Ramos (cell line): ENCODE results near the gene DKK3.

Experiments
- in situ Hi-C: fragments of 300-500 bp; cut with MboI; formaldehyde crosslinking; loops from one replicate; pipeline ENCODE4 v1.14.3; 2022; ENCODE audit warnings: low sequenced_read_pairs; ENCODE audit not compliant: unreplicated experiment

DKK3 gene

DNA sequence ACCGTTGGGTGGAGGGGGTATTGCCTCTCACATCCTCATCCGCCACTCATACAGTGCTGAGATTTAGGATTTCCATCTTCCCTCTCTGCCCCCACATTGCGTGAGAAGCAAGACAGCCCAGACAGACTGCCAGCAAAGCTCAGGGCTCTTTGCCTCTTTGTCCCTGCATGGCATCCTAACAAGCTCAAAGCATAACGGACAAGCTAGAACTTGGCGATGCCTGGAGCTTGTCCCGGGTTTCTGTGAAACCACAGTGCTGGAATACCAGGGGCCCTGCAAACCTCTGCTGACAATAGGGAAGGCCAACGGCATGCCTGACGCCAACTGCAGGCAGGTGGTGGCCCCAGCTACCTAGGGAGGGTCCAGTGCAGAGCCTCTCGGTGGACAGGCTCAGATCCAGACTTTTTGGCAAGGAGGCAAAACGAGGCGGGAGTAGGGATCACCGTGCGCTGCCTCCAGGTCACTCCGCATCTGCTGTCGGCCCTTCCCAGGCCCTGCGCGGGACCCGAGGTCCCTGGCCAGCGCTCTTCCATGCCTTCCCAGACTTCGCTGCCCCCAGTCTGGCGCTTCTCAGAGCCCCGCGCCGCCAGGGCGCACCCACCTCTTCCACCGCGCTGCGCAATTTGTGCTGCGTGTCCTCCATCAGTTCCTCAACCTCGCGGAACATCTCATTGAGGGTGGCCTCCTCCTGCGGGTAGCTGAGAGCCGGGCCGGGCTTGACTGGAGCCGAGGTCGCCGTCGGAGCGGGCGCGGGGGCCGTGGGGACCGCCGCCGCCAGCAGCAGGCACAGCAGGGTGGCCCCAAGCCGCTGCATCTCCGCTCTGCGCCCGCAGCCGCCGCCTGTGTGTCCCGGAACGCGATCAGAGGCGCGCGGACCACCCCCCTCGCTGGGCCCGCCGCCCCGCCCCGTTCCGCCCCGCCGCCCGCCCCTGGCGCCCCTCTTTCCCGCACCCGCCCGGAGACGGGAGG lies at the start of gene DKK3:
DKK3 (minus strand) TSS at position 858 of the 969 bp plus-strand sequence; CDS start at position 814, 44 bp downstream.
- in situ Hi-C loops, result no loop called here

DNA sequence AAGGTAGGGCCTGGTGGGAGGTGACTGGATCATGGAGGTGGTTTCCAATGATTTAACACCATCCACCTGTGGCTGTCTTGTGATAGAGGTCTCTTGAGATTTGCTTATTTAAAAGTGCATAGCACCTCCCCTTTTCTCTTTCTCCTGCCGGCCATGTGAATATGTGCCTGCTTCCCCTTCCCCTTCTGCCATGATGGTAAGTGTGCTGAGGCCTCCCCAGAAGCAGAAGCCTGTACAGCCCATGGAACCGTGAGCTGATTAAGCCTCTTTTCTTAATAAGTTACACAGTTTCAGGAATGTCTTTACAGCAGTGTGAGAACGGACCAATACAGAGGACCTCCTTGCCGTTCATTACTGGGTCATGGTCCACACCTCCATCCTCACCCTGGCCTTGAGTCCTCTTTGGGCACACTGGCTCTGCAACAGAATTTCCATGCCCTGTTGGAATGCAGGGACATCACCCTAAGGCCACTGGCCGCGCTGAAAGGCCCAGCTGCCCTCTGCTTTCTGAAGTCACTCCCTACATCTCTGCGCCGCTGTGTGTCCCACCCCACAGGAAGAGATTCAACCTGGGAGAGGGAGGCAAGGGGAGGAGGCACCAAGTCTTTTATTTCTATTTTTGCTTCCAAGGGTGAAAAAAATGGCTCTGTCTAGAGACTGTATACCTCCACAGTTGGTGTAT lies 49.0 kb upstream of the DKK3 start:
- in situ Hi-C loops, result loop anchor here (25.0 kb wide), 1 partner anchor 180 kb away; no protein-coding TSS in a partner anchor

DNA sequence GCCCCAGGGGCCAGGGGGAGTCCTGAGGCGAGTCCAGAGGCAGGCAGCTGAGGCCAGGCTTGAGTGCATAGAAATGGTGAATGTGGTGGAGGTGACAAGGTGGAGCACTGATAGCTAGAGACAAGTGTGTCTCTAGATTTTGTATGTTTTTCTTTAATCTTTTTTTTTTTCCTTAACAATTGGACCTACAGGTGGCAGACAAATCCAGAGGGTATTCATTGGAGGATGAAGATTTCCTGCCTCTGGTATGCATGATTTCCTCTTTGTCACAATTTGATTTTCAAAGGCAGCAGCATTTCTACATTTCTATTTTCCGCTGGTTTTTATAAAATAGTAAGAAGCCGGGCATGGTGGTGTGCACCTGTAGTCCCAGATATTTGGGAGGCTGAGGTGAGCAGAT lies 47.7 kb upstream of the DKK3 start:
- in situ Hi-C loops, result loop anchor here (25.0 kb wide), 1 partner anchor 181 kb away; no protein-coding TSS in a partner anchor

DNA sequence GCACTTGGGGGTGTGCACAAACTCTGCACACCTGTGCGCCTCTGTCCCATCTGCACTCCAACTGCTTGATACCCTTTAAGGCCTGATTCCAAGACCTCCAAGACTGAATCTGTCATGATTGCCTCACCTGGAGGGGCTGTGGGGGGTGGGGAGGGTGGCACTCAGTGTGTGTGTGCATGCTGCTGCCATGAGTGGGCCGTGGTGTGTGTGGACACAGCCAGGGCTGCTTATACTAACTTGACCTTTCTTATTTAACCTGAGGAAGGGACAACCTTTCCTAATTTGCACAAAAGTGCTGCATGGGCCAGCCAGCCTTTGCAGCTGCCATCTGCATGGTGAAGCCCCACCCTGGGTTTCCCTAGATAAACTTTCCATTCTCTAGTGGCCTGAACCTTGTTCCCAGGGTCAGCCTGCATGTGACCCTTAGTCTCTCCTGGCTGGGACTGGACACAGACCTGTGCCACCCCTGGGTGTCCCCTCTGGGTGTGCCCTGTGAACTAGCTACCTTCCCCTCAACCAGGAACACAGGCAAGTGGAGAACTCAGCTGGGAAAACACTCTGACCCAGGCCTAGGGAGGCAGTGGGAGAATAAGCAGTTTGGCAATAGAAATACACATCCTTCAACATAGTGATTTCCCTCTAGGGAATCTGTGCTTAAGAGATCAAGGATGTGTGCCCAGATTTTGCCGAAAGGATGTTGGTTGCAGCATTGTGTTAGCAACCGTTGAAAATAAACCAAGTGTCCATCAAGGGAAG lies 45.4 kb upstream of the DKK3 start:
- in situ Hi-C loops, result loop anchor here (25.0 kb wide), 1 partner anchor 184 kb away; no protein-coding TSS in a partner anchor

DNA sequence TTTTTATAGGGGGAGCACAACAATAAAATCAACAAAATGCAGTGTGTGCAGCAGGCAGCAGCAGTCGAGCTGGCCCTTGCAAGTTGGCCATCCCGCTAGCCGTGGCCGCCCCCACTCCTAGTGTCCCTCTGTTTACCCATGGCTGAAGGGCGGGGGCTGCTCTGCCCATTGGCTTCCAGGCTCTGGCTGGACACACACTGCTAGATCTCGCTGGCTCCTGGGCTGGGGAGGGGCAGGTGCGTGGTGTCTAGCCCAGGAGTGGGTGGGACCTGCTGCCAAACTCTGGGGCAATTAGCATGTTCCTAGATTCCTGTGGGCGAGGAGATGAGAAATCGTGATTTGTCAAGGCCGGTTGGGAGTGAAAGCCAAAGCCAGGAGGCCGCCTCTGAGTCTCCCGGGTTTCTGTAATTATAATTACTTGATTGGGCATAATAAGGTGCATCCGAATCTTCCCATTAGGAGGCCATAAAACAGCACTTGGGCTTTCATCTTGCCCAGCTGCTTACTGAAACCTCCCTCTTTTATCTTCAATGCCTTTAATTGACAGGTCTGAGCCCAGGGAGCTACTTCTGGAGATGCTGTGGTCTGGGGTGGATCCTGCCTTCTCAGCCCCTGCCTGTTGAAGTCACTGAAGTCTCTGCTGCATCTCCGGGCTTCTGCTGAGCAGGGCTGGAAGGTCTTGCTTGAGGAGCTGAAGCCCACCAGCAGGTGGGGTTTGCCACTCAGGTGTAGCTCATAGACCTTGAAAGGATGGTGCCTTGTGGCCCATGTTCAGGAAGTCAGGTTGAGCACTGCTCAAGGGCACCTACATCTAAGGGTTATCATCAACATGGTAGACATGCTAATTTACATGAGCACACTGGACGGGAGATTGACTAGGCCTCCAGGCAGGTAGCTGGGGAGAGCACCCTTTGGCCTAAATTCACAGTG lies 44.5 kb upstream of the DKK3 start:
- in situ Hi-C loops, result loop anchor here (25.0 kb wide), 1 partner anchor 184 kb away; no protein-coding TSS in a partner anchor

DNA sequence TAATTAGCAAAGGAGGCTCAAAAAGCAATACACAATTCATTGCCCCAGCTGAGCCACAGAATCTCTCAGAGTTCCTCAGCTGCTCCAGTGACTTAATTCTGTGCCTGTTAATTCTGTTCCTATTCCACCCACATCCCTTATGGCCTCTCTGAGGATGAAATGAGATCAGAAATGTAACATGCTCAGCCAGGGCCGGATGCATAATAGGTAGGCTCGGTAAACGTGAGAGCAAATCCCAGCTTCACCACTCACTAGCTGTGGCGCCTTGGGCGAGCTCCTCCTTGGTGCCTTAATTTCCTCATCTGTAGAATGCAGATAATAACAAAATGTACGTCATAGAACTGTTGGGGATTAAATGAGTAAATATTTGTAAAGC lies 42.8 kb upstream of the DKK3 start:
- in situ Hi-C loops, result loop anchor here (25.0 kb wide), 1 partner anchor 186 kb away; no protein-coding TSS in a partner anchor

DNA sequence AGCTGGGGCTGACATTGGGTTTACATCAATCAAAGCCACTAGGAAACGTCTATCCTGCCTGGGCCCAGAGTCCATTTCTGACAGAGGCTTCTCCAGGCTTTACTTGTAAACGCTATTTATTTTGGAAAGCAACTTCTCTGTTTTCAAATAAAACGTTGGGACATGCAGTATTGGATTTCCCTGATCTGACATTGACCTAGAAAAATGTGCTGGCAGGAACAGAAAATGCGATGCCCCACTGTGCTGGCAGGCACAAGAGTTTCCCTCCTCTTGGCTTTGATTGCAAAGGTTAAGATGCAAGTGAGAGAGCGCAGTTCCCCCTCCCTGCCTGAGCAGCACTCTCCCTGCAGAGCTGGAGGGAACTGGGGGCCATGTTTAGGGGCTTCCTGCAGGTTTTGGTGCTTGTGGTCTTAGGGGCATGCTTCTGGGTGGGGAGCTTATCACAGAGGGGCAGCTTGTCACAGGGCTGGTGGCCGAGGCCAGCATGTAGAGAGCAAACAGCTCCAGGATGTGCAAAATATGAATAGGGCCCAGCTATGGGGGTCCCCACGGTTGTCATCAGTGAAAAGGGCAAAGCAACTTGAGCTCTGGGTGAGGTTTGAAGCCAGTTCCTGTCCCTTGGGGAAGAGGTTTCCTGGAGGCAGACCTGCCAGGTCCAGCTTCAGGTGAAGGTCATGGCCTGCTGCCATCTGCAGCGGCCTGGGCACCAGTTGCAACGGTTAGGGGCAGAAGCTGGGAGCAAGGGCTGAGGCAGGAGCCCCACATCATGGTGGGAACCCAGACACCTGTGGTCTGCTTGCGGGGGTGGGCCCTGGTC lies 42.3 kb upstream of the DKK3 start:
- in situ Hi-C loops, result loop anchor here (25.0 kb wide), 1 partner anchor 187 kb away; no protein-coding TSS in a partner anchor

DNA sequence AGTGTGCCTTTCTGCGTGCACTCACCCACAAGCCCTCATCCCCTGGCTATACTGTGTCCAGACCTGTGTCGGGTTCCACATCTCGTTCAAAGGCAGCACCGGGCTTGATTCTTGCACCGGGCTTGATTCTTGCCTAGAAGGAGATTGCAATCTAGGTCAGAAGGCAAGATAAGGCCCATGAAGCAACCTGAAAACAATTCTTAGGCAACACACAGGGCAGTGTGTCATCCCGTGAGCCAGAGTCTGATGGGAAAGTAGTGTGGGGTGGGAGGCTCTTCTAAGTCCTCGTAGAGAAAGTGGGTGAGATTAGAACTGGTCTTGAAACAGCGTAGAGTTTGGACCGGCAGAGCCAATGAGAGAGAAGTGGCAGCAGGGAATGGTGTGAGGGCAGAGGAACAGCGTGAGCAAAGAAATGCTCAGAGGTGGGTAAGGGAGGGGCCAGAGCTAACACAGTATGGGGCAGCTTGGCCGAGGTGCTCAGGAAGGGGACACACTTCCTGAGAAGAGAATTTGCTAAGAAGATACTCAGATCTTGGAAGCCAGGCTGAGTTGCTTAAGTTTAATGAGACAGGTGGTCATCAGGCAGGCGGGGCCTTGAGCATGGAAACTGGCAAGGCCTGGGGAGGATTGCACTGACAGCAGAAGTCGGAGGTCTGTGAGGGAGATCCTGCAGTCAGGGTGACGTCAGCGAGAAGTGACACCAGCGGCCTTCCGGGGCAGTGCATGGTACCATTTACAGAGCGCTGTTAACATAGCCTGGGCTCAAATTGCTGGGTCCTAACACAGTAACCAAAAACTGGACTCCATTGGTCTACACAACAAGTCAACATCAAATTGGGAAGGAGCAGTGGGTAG lies 40.7 kb upstream of the DKK3 start:
- in situ Hi-C loops, result loop anchor here (5.0 to 10.0 kb wide), 2 partner anchors 238 to 244 kb away; no protein-coding TSS in a partner anchor

DNA sequence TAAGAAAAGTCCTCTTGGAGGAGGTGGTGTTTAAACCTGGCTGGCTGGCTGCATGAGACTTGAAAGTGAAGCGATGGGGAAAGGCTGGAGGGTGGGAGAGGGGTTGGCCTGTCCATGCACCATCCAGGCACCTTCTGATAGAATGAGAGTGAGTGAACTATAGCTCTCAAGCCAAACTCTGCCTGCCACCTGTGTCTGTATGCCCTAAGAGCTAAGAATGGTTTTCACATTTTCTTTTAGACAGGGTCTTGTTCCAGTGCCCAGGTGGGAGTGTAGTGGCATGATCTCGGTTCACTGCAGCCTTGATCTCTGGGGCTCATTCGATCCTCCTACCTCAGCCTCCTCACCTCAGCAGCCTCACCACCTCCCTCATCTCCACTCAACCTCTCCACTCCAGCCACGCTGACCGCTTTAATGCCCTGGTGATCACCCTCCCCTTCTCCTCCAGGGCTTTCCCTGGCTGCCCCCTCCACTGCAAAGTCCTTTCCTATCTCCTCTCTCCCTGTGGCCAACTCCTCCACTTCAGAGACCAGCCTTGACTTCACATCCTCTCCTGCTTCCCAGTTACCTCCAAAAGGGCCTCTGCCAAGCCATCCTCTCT lies 38.3 kb upstream of the DKK3 start:
- in situ Hi-C loops, result loop anchor here (5.0 to 10.0 kb wide), 2 partner anchors 241 to 242 kb away; no protein-coding TSS in a partner anchor

DNA sequence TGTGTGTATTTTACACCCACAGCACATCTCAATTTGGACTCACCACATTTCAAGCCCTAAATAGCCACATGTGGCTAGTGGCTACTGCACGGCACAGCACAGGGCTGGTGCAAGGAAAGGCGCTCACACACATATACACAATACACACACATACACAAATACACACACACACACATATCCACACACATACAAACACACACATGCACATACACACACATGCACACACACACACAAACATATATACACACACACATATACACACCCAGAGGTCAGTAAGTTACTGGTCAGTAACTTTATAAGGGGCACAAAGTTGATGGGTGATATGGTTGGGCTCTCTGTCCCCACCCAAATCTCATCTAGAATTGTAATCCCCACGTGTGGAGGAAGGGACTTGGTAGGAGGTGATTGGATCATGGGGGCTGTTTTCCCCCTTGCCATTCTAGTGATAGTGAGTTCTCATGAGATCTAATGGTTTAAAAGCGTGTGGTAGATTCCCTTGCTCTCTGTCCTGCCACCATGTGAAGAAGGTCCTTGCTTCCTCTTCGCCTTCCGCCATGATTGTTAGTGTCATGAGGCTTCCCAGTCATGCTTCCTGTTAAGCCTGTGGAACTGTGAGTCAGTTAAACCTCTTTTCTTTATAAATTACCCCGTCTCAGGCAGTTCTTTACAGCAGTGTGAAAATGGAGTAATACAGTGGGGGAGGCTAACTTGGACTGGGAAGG lies 37.6 kb upstream of the DKK3 start:
- in situ Hi-C loops, result loop anchor here (5.0 to 10.0 kb wide), 2 partner anchors 241 kb away; no protein-coding TSS in a partner anchor

DNA sequence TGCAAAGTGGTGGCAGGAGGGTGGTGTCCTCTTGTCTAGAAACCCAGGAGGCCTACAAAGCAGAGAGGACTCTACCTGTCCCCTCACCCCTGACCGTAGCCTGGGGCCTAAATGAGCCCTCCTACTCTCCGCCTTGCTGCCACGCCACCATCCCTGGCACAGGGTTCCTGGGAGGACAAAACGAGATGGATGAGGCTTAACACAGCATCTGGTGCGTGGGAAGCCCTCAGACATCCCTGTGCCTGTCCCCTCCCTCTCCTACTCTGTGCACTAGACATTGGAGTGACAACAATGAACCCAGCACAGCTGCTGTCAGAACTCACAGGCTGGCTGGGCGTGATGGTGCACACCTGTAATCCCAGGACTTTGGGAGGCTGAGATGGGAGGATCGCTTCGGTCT lies 36.4 kb upstream of the DKK3 start:
- in situ Hi-C loops, result loop anchor here (5.0 to 10.0 kb wide), 2 partner anchors 240 to 243 kb away; no protein-coding TSS in a partner anchor

DNA sequence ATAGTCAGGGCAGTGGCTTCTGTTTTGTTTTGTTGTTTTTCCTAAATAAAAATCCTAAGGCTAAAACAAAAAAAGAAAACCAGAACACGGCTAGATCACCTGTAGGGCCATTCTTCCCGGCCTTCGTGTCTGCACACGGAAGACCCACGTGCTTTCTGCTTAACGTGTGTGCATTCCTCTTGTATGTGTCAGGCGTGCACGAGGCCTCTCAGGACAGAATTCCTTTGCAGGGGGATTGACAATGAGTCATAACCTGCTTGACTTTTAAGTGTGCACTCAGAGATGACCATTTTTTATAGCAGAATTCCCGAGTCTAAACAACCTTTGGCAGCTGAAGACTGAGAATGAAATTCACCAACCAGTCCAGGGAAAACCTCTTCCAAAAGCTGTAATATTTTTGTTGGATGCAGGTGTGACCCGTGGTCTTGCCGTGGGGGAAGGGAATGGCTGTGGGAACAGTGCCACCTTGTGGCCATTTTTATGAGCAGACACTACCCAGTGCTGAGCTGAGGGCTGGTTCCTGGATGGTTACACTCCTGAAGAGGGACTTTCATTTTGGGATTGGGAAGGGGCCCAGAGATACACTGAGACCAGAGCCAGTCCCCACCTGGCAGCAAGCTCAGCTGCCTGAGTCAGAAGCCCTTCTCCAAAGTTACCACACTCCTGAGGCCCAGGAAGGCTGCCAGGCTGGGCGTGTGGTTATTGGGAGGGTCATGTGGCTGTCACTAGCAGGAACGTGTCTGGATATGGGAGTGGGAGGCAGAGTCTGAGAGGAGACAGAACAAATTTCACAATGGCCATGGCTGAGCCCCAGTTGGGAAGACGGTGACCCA lies 35.7 kb upstream of the DKK3 start:
- in situ Hi-C loops, result loop anchor here (10.0 kb wide), 1 partner anchor 239 kb away; no protein-coding TSS in a partner anchor

DNA sequence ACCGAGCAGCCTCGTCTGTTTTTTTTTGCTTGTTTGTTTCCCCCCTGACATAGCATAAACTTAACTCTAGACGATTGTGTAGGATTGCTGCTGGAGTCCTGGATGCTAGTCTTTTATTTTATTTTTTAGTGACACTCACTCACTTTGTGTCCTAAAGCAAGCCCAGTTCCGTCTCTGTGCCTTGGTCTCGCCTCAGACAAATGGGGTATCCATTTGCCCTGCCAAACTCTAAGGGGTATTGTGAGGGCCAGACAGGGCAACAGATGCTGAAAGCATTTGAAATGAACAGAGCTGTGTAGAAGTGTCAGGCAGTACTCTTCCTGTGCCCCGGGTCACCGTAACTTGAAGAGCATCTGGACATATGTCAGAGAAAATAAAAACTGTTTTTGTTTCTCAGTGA lies 34.8 kb upstream of the DKK3 start:
- in situ Hi-C loops, result loop anchor here (10.0 kb wide), 1 partner anchor 238 kb away; no protein-coding TSS in a partner anchor

DNA sequence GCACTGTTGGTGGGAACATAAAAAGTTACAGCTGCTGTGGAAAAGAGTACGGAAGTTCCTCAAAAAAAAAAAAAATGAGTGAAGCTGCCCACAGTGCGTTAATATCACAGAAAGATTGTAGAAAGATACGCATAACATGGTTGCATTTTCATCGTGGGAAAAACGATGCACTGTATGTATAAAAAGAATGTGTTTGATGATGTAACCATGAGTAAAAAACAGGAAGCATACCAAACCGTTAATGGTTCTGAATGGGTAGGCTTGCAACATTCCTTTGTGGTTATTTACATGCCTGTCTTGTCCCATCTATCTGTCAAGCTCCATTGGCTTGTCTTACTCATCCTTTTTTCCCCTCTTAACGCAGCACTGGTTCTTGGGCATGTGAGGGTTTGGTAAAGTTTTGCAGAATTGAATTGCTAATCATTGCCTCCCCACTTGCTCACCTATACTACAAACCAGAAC lies 33.8 kb upstream of the DKK3 start:
- in situ Hi-C loops, result loop anchor here (10.0 kb wide), 1 partner anchor 237 kb away; no protein-coding TSS in a partner anchor

DNA sequence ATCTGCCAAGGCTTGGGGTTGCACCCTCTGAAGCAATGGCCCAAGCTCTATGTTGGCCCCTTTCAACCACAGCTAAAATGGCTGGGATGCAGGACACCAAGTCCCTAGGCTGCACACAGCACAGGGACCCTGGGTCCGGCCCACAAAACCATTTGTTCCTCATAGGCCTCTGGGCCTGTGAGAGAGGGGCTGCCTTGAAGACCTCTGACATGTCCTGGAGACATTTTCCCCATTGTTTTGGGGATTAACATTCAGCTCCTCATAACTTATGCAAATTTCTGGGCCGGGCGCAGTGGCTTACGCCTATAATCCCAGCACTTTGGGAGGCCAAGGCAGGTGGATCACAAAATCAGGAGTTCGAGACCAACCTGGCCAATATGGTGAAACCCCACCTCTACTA lies 32.3 kb upstream of the DKK3 start:
- in situ Hi-C loops, result loop anchor here (10.0 kb wide), 1 partner anchor 236 kb away; no protein-coding TSS in a partner anchor
